HG03139 (cell line): ENCODE measurements around the gene DUS1L.

ENCODE experiments used
- ATAC-seq: cut with Tn5 transposase; IDR thresholded peaks from one replicate; pipeline ENCODE4 v1.9.1; 2021; ENCODE audit not compliant: unreplicated experiment

DUS1L gene

GRCh38 chr17:82065638-82066303 lies at the start of gene DUS1L:
TSS of gene DUS1L (minus strand) at chr17:82065804. CDS start at chr17:82065059, 745 bp downstream.
- peak; percentile 44 for ATAC-seq

GRCh38 chr17:82114872-82115271 lies 49.3 kb upstream of the DUS1L start:
- ATAC-seq = no peak

GRCh38 chr17:82114447-82114846 lies 48.8 kb upstream of the DUS1L start:
- no peak for ATAC-seq

- ATAC-seq = no peak
Measured at GRCh38 chr17:82113941-82114340, 48.3 kb upstream of the DUS1L start.

GRCh38 chr17:82113422-82113821 lies 47.8 kb upstream of the DUS1L start:
- no peak for ATAC-seq

GRCh38 chr17:82112914-82113311 lies 47.3 kb upstream of the DUS1L start:
- no peak for ATAC-seq

GRCh38 chr17:82112181-82112913 lies 46.7 kb upstream of the DUS1L start:
- ATAC-seq = no peak

- no peak for ATAC-seq
Measured at GRCh38 chr17:82110298-82110697, 44.7 kb upstream of the DUS1L start.

- no peak for ATAC-seq
Measured at GRCh38 chr17:82108961-82109475, 43.4 kb upstream of the DUS1L start.

- ATAC-seq = no peak
Measured at GRCh38 chr17:82108496-82108945, 42.9 kb upstream of the DUS1L start.

- ATAC-seq = no peak
Measured at GRCh38 chr17:82108038-82108437, 42.4 kb upstream of the DUS1L start.

- ATAC-seq = no peak
Measured at GRCh38 chr17:82107341-82107860, 41.8 kb upstream of the DUS1L start.

- no peak for ATAC-seq
Measured at GRCh38 chr17:82106688-82107305, 41.2 kb upstream of the DUS1L start.

- ATAC-seq = peak; percentile 47
Measured at GRCh38 chr17:82105882-82106687, 40.5 kb upstream of the DUS1L start.

GRCh38 chr17:82105417-82105881 lies 39.8 kb upstream of the DUS1L start:
- ATAC-seq = no peak

- no peak for ATAC-seq
Measured at GRCh38 chr17:82104797-82105416, 39.3 kb upstream of the DUS1L start.

GRCh38 chr17:82103553-82104451 lies 38.2 kb upstream of the DUS1L start:
- ATAC-seq = no peak

- ATAC-seq = no peak
Measured at GRCh38 chr17:82101767-82102679, 36.4 kb upstream of the DUS1L start.
